ENCODE measurements around the gene S1PR3. TPM values are rescaled to one million over a fixed set of nuclear protein-coding genes. Genes with fewer than 3 reads are reported as not detected.

The S1PR3 gene
- total RNA-seq, 1 experiment from 2014 or later = 23.3 TPM

DNA sequence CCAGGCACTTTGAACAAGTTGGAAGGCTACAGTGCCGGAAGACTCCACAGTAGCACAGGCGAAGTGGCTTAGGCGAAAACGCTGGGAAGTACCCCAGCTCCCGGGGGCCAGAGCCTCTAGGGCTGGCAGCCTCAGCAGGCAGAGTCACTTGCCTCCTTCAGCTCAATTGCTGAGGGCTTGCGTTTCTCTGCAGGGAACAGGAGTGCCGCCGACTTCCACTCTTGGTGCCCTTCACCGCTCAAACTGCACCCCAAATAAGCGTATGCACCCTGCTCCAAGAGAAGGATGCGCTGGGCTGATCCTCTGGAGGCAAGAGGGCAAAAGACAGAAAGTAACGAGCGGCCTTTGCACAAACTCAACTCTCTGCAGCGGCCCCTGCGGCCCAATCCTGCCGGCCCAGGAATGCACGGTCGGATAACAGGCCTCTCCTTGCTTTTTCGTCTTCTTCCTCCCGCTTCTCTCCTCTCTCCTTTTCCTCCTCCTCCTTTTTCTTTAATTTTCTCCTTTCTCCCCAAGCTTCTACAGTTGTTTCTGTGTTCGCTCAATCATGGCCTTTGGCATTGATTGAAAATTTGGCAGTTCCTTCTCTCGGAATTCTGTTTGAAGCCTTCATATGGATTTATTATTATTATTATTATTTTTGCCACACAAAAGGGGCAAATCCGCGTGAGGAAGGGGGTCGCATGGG is 1.1 kb upstream of the S1PR3 start:
- H3K4me2 ChIP-seq = no peak overlapping the region
- CTCF ChIA-PET = no interaction called here
- no peak for DNase-seq
- TF ChIP-seq, protein P1, sequence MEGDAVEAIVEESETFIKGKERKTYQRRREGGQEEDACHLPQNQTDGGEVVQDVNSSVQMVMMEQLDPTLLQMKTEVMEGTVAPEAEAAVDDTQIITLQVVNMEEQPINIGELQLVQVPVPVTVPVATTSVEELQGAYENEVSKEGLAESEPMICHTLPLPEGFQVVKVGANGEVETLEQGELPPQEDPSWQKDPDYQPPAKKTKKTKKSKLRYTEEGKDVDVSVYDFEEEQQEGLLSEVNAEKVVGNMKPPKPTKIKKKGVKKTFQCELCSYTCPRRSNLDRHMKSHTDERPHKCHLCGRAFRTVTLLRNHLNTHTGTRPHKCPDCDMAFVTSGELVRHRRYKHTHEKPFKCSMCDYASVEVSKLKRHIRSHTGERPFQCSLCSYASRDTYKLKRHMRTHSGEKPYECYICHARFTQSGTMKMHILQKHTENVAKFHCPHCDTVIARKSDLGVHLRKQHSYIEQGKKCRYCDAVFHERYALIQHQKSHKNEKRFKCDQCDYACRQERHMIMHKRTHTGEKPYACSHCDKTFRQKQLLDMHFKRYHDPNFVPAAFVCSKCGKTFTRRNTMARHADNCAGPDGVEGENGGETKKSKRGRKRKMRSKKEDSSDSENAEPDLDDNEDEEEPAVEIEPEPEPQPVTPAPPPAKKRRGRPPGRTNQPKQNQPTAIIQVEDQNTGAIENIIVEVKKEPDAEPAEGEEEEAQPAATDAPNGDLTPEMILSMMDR (conservative IDR thresholded peaks at IDR 0.05) = no peak
- TF ChIP-seq EZH2 (IDR thresholded peaks at IDR 0.05; ENCODE audit: low read depth) = no peak
- BruUV-seq (replicated peaks) = TSS peak; percentile 49
- H4K20me1 ChIP-seq (ENCODE audit: insufficient read depth) = no peaks in the 10 kb centered on the region
- H3K4me3 ChIP-seq = no peak overlapping the region
- peaks cover 9% of the 10 kb centered on the region; the same call in 1 of the 2 replicates for H3F3A ChIP-seq (ENCODE audit: insufficient read depth, low read depth)
- H3K9me2 ChIP-seq (ENCODE audit: insufficient read depth) = no peaks in the 10 kb centered on the region
- H3K27ac ChIP-seq = no peak overlapping the region
- no peaks in the 10 kb centered on the region for H3K27me3 ChIP-seq (ENCODE audit: insufficient read depth, low read depth)
- intact Hi-C loops (cut with micrococcal nuclease; ENCODE audit: unreplicated experiment) = loop anchor here (5.0 kb wide), 2 partner anchors 48 to 338 kb away; no protein-coding TSS in a partner anchor
- H3K36me3 ChIP-seq (ENCODE audit: low read depth) = no peaks in the 10 kb centered on the region
- H3K79me2 ChIP-seq (ENCODE audit: low read depth) = peaks cover 16% of the 10 kb centered on the region
- H3K4me1 ChIP-seq (replicated peaks; ENCODE audit: insufficient read depth) = peaks cover 28% of the 10 kb centered on the region
- no peaks in the 10 kb centered on the region for H3K9me3 ChIP-seq (ENCODE audit: insufficient read depth, low read depth)
- POLR2A ChIA-PET (ENCODE audit: unreplicated experiment) = no interaction called here
- no peak overlapping the region for H2AFZ ChIP-seq

DNA sequence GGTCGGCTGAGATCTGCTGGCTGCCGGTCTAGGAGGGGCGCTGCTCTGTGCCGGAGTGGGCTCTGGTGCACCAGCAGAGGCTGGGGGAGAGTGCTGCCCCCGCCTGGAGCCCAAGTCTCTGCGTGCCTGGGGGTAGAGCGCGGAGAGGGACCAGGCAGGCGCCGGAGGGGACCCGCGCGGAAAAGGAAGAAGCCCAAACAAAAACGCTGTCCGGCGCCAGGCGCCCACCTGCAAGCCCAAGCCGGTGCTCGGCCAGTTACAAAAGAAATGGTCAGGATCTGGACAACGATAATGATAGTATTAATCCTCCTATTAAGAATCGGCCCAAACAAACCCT is 571 bp upstream of the S1PR3 start:
- TF ChIP-seq EZH2 (IDR thresholded peaks at IDR 0.05; ENCODE audit: low read depth) = no peak
- TF ChIP-seq, protein P1 (conservative IDR thresholded peaks at IDR 0.05) = no peak
- Histone ChIP-seq H3K27ac (no peak overlapping the region), H3K4me1 (replicated peaks; ENCODE audit: insufficient read depth) (peaks cover 28% of the 10 kb centered on the region), H4K20me1 (ENCODE audit: insufficient read depth) (no peaks in the 10 kb centered on the region), H3K9me3 (ENCODE audit: insufficient read depth, low read depth) (no peaks in the 10 kb centered on the region), H3K4me3 (peak overlapping the region; percentile 86; the same call in 1 of the 2 replicates), H3K36me3 (ENCODE audit: low read depth) (no peaks in the 10 kb centered on the region), H3K9me2 (ENCODE audit: insufficient read depth) (no peaks in the 10 kb centered on the region), H2AFZ (no peak overlapping the region), H3K27me3 (ENCODE audit: insufficient read depth, low read depth) (no peaks in the 10 kb centered on the region), H3K79me2 (ENCODE audit: low read depth) (peaks cover 16% of the 10 kb centered on the region), H3K4me2 (peak overlapping the region; percentile 91), H3F3A (ENCODE audit: insufficient read depth, low read depth) (peaks cover 9% of the 10 kb centered on the region; the same call in 1 of the 2 replicates)
- POLR2A ChIA-PET (ENCODE audit: unreplicated experiment) = no interaction called here
- CTCF ChIA-PET = no interaction called here
- no TSS peak for BruUV-seq (replicated peaks)
- intact Hi-C loops (cut with micrococcal nuclease; ENCODE audit: unreplicated experiment) = loop anchor here (5.0 kb wide), 2 partner anchors 48 to 338 kb away; no protein-coding TSS in a partner anchor
- DNase-seq = no peak

DNA sequence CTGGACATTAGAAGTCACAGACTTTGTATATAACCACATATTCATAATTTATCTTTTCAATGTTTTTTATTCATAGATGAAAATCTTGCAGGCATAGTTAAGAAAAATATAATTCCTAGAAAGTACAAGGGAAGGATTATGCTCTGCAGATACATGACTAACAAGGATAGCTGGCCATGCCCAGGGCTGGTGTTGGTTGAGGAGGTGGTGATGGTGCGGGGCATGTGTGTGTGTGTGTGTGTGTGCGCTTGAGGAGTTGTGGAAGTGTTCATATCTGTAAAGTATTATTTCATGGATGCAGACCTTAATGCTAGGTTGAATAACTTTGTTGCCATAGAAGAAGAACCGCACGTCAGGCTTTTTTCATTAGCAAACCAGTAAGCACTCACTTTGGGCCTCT is 1.3 kb downstream of the S1PR3 start:
- Histone ChIP-seq H2AFZ (no peak overlapping the region; the same call in 1 of the 2 replicates), H3K9me3 (ENCODE audit: insufficient read depth, low read depth) (no peaks in the 10 kb centered on the region), H4K20me1 (ENCODE audit: insufficient read depth) (no peaks in the 10 kb centered on the region), H3K4me3 (peak overlapping the region; percentile 86; the same call in 1 of the 2 replicates), H3F3A (ENCODE audit: insufficient read depth, low read depth) (peaks cover 9% of the 10 kb centered on the region; the same call in 1 of the 2 replicates), H3K9me2 (ENCODE audit: insufficient read depth) (no peaks in the 10 kb centered on the region), H3K36me3 (ENCODE audit: low read depth) (no peaks in the 10 kb centered on the region), H3K4me2 (peak overlapping the region; percentile 91), H3K27me3 (ENCODE audit: insufficient read depth, low read depth) (no peaks in the 10 kb centered on the region), H3K27ac (no peak overlapping the region), H3K4me1 (replicated peaks; ENCODE audit: insufficient read depth) (peaks cover 28% of the 10 kb centered on the region), H3K79me2 (ENCODE audit: low read depth) (peaks cover 16% of the 10 kb centered on the region)
- BruUV-seq (replicated peaks) = no TSS peak
- POLR2A ChIA-PET (ENCODE audit: unreplicated experiment) = interaction anchor here (0.6 kb wide), 1 partner anchor 146 kb away, joined by 8 read pairs; no protein-coding TSS in a partner anchor
- TF ChIP-seq EZH2 (IDR thresholded peaks at IDR 0.05; ENCODE audit: low read depth) = no peak
- TF ChIP-seq, protein P1 (conservative IDR thresholded peaks at IDR 0.05) = no peak
- DNase-seq = no peak
- intact Hi-C loops (cut with micrococcal nuclease; ENCODE audit: unreplicated experiment) = loop anchor here (1.0 to 5.0 kb wide), 3 partner anchors 50 to 340 kb away; no protein-coding TSS in a partner anchor
- CTCF ChIA-PET = no interaction called here

Measured in PC-9 (cell line).